GM12801 (cell line): ENCODE data around the gene IL26.

Experiments used
- CTCF ChIP-seq: IDR thresholded peaks from one replicate; pipeline ENCODE4 v1.5.1; 2011; ENCODE audit warnings: control low read depth; ENCODE audit not compliant: insufficient read length; ENCODE audit errors: extremely low read depth

IL26 gene

GRCh38 chr12:68177562-68177961 is 48.0 kb downstream of the IL26 start:
- no peak for TF ChIP-seq CTCF

GRCh38 chr12:68176257-68176656 is 49.4 kb downstream of the IL26 start:
- no peak for TF ChIP-seq CTCF

GRCh38 chr12:68175557-68176061 is 50.0 kb downstream of the IL26 start:
- no peak for TF ChIP-seq CTCF

GRCh38 chr12:68173792-68174191 is 51.8 kb downstream of the IL26 start:
- no peak for TF ChIP-seq CTCF

- TF ChIP-seq CTCF, result no peak
These were observed 54.9 kb downstream of the IL26 start for GRCh38 chr12:68170726-68171125.

- TF ChIP-seq CTCF, result no peak
These were observed 56.3 kb downstream of the IL26 start for GRCh38 chr12:68169213-68169889.

GRCh38 chr12:68166317-68166831 is 59.2 kb downstream of the IL26 start:
- no peak for TF ChIP-seq CTCF
